ENCODE data around the gene AAK1.

Gene AAK1

GRCh38 chr2:69509750-69510140 is 133.8 kb downstream of the AAK1 start:
- ChIA-PET CTCF (interaction anchor here (0.9 to 1.8 kb wide), 8 partner anchors 9 to 134 kb away, joined by 3 to 5 read pairs (median 4); no protein-coding TSS in a partner anchor), POLR2A (no interaction called here)
- no peak for DNase-seq (ENCODE audit: extremely low spot score)
- TF ChIP-seq CTCF (IDR thresholded peaks at IDR 0.05; ENCODE audit: control extremely low read depth, extremely low read depth, low read depth, missing control alignments): no peak

- POLR2A ChIA-PET: no interaction called here
- no peak for DNase-seq (ENCODE audit: extremely low spot score)
- TF ChIP-seq CTCF (IDR thresholded peaks at IDR 0.05; ENCODE audit: control extremely low read depth, extremely low read depth, low read depth, missing control alignments): no peak
- CTCF ChIA-PET: interaction anchor here (1.0 to 1.8 kb wide), 5 partner anchors 10 to 133 kb away, joined by 3 to 5 read pairs (median 4); no protein-coding TSS in a partner anchor
Observed at GRCh38 chr2:69509011-69509749, 134.4 kb downstream of the AAK1 start.

- no peak for DNase-seq (ENCODE audit: extremely low spot score)
- ChIA-PET POLR2A (no interaction called here), CTCF (interaction anchor here (0.6 to 1.2 kb wide), 4 partner anchors 9 to 59 kb away, joined by 3 read pairs; no protein-coding TSS in a partner anchor)
- TF ChIP-seq CTCF (IDR thresholded peaks at IDR 0.05; ENCODE audit: control extremely low read depth, extremely low read depth, low read depth, missing control alignments): no peak
Observed at GRCh38 chr2:69505710-69506109, 137.8 kb downstream of the AAK1 start.

GRCh38 chr2:69501301-69501700 is 142.2 kb downstream of the AAK1 start:
- no peak for DNase-seq (ENCODE audit: extremely low spot score)
- ChIA-PET POLR2A (no interaction called here), CTCF (interaction anchor here (1.1 kb wide), 1 partner anchor 9 kb away, joined by 3 read pairs; no protein-coding TSS in a partner anchor)
- no peak for TF ChIP-seq CTCF (IDR thresholded peaks at IDR 0.05; ENCODE audit: control extremely low read depth, extremely low read depth, low read depth, missing control alignments)

- DNase-seq (ENCODE audit: extremely low spot score): no peak
- ChIA-PET CTCF (interaction anchor here (0.9 to 1.1 kb wide), 2 partner anchors 10 to 46 kb away, joined by 3 read pairs; no protein-coding TSS in a partner anchor), POLR2A (no interaction called here)
- TF ChIP-seq CTCF (IDR thresholded peaks at IDR 0.05; ENCODE audit: control extremely low read depth, extremely low read depth, low read depth, missing control alignments): no peak
Observed at GRCh38 chr2:69499966-69500365, 143.6 kb downstream of the AAK1 start.

GRCh38 chr2:69499242-69499641 is 144.3 kb downstream of the AAK1 start:
- no peak for TF ChIP-seq CTCF (IDR thresholded peaks at IDR 0.05; ENCODE audit: control extremely low read depth, extremely low read depth, low read depth, missing control alignments)
- peak; percentile 60 for DNase-seq (ENCODE audit: extremely low spot score)
- POLR2A ChIA-PET: no interaction called here
- CTCF ChIA-PET: no interaction called here
